NCI-H82 (cell line): Measurements from ENCODE around the gene PAN2.

Experiments
- DNase-seq: peaks from one replicate; lab custom pipeline; 2025; lab: John Stamatoyannopoulos, UW

Gene PAN2

DNA sequence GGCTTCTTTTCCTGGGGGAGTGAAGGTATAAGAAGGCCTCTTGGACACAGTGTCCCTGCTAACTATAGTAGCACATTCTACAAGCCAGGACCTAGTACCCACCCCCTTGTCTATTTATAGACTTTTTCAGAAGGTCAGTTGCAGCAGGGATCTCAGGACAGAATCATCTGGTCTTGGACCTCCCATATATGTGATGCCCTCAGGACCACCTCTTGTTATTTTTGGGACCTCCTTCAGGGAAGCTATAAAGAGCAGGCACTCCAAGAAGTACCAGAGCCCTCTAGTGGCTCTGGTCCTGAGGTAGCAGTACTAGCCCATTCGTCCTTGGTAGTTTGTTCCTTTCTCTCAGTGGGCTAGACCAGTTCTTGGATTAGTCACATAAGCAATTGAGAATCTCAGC is 62.8 kb downstream of the PAN2 start:
- peak; percentile 62 for DNase-seq

DNA sequence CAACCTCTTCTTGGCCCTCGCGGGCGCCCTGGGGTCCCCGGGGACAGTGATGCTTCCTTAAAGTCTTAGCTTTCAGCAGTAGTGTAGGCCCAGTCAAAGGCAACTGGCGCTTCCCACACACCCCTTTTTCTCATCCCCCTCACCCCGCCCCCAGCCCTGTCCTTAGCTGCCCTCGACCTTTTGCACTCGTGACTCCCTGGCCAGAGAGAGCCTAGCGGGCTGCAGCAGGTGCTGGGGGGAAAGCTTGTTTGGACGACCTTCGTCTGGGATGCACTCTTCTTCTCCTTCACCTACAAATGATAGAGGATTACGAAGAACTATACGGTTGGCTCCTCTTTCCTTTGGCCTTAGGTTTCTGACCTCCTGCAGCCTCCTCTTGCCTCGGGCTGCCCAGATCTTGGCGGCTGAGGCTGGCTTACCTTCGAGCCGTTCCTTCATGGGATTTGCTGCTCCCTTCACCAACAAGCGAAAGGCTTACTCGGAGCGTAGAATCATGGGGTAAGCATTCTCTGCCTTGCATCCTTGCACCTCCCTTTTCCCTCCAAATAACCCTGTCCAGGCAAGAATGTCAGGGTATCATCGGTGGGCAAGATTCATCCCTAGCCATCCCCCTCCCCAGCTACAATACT is 66.2 kb downstream of the PAN2 start:
- peak; percentile 55 for DNase-seq

DNA sequence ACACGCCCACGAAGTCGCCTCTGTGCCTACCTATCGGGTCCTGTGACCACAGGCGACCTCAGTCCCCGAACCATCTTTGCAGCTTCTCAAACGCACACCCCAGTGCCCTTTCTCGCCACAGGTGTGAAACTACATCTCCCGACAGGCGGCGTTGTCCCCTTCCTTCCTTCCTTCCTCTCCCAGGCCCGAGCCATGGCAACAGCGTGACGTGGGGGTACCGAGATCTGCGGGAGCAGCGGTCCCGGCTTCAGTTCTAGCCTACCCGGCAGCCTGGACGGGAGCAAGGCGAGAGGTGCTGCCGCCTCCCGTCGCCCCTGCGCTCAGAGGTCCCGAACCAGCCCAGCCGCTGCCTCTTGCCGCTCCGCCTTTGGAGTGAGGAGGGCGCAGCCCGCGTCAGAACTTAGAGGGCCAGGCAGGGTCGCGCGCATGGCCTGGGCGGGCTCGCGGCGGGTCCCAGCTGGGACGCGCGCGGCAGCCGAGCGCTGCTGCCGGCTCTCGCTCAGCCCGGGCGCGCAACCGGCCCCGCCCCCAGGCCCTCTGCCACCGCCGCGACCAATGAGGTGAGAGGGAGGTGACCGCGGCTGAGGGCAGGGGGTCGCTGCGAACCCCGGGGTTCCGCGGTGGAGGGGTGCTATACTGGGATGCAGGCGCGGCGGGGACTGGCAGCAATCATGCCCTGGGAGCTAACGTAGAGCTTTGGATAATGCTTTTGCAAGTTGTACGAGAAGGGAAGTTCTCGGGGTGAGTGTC is 66.9 kb downstream of the PAN2 start, which contains the start of gene COQ10A:
Gene COQ10A, plus strand, starts transcription at position 250 of the 750 bp plus-strand sequence. Its CDS starts 177 bp downstream, at position 427.
- peak; percentile 96 for DNase-seq
